ENCODE measurements around the gene SRSF10. TPM values are rescaled to one million over a fixed set of nuclear protein-coding genes. Genes with fewer than 3 reads are reported as not detected.

The SRSF10 gene
- total and polyA plus RNA-seq, 9 of the 15 experiments (the other 6 are each of a cell fraction or from before 2014, with no cell fraction given), result 154 to 264 (median 205) TPM

DNA sequence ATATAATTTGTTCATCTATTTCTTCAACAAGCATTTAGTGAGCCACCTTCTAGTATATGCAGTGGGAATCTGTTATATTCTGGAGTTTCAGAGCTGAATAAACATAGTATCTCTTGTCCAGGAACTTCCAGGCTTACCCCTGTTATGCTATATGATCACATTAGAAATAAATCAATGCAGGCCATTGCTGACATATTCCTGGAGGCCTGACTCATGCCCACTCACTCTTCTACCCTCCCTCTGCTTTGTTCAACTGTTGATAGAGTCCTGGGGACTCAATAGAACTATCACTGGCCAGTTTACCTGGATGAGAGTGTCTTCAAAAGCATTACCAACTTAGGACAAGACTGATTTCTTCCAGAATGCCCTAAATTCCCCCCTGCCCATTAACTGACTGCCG, 29.3 kb upstream of the SRSF10 start:
- H3K27me3 ChIP-seq (ENCODE audit: control insufficient read depth in 2 of 2, insufficient read depth in 2 of 2, low read length in 2 of 2), result peaks cover 34 to 56% of the 10 kb centered on the region in 2 experiments
- 0 out of 4 replicates have a peak, but pooled peaks of 1 of the 2 experiments have one; percentile 33 for TF ChIP-seq KDM1A (IDR thresholded peaks at IDR 0.05)
- peak; percentile 51 for TF ChIP-seq MEIS2 (IDR thresholded peaks at IDR 0.05; ENCODE audit: partially characterized antibody)
- TF ChIP-seq NR2C1 (IDR thresholded peaks at IDR 0.05), result no peak
- no peak for TF ChIP-seq NR2C1 (tag; IDR thresholded peaks at IDR 0.05)
- TF ChIP-seq HNRNPL (IDR thresholded peaks at IDR 0.05; ENCODE audit: low read depth, low read length), result no peak
- TF ChIP-seq ELF4 (CRISPR knock-in tag; IDR thresholded peaks at IDR 0.05), result no peak
- TF ChIP-seq ZNF780A (CRISPR knock-in tag; IDR thresholded peaks at IDR 0.05), result no peak
- no peak for TF ChIP-seq MTA3 (IDR thresholded peaks at IDR 0.05; ENCODE audit: borderline replicate concordance)
- no peak for TF ChIP-seq ZNF639 (CRISPR knock-in tag; conservative IDR thresholded peaks at IDR 0.05 in 1 of 2, IDR thresholded peaks at IDR 0.05 in 1 of 2)
- TF ChIP-seq OTX1 (CRISPR knock-in tag; IDR thresholded peaks at IDR 0.05), result no peak
- TF ChIP-seq, protein P1, sequence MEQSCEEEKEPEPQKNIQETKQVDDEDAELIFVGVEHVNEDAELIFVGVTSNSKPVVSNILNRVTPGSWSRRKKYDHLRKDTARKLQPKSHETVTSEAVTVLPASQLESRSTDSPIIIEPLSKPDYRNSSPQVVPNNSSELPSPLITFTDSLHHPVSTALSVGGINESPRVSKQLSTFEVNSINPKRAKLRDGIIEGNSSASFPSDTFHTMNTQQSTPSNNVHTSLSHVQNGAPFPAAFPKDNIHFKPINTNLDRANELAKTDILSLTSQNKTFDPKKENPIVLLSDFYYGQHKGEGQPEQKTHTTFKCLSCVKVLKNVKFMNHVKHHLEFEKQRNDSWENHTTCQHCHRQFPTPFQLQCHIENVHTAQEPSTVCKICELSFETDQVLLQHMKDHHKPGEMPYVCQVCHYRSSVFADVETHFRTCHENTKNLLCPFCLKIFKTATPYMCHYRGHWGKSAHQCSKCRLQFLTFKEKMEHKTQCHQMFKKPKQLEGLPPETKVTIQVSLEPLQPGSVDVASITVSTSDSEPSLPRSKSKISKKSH (CRISPR knock-in tag; IDR thresholded peaks at IDR 0.05), result no peak
- no peak for TF ChIP-seq ZNF41 (CRISPR knock-in tag; conservative IDR thresholded peaks at IDR 0.05)
- TF ChIP-seq NELFE (IDR thresholded peaks at IDR 0.05; ENCODE audit: insufficient read depth, insufficient read length), result no peak
- TF ChIP-seq ZBTB7A (IDR thresholded peaks at IDR 0.05; ENCODE audit: borderline replicate concordance, control insufficient read depth, low read depth, low read length), result no peak
- TF ChIP-seq SAFB (IDR thresholded peaks at IDR 0.05; ENCODE audit: borderline replicate concordance, low read depth, low read length), result no peak
- TF ChIP-seq, protein P2, sequence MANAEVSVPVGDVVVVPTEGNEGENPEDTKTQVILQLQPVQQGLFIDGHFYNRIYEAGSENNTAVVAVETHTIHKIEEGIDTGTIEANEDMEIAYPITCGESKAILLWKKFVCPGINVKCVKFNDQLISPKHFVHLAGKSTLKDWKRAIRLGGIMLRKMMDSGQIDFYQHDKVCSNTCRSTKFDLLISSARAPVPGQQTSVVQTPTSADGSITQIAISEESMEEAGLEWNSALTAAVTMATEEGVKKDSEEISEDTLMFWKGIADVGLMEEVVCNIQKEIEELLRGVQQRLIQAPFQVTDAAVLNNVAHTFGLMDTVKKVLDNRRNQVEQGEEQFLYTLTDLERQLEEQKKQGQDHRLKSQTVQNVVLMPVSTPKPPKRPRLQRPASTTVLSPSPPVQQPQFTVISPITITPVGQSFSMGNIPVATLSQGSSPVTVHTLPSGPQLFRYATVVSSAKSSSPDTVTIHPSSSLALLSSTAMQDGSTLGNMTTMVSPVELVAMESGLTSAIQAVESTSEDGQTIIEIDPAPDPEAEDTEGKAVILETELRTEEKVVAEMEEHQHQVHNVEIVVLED (CRISPR knock-in tag; IDR thresholded peaks at IDR 0.05), result no peak
- TF ChIP-seq, protein P3, sequence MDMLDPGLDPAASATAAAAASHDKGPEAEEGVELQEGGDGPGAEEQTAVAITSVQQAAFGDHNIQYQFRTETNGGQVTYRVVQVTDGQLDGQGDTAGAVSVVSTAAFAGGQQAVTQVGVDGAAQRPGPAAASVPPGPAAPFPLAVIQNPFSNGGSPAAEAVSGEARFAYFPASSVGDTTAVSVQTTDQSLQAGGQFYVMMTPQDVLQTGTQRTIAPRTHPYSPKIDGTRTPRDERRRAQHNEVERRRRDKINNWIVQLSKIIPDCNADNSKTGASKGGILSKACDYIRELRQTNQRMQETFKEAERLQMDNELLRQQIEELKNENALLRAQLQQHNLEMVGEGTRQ (CRISPR knock-in tag; IDR thresholded peaks at IDR 0.05), result no peak

More for the DNA sequence above, 29.3 kb upstream of the SRSF10 start:
- no peak for FAIRE-seq
- WGBS (ENCODE audit: insufficient coverage, low coverage, missing lambda C conversion rate), result 9% methylated on average over 1 of the region's 1 CpG
- Histone ChIP-seq H3K9me3 (replicated peaks; ENCODE audit: control insufficient read depth, insufficient read depth, low read depth, low read length) (no peaks in the 10 kb centered on the region), H3K9ac (ENCODE audit: insufficient read depth in 1 of 2, low read depth in 2 of 2, low read length in 2 of 2) (no peak overlapping the region), H3K36me3 (ENCODE audit: control insufficient read depth, insufficient read depth, low read length) (no peaks in the 10 kb centered on the region), H3K4me2 (ENCODE audit: insufficient read depth, low read length) (no peak overlapping the region), H3K4me1 (replicated peaks in 1 of 2; ENCODE audit: control insufficient read depth in 2 of 2, insufficient read depth in 2 of 2, low read length in 2 of 2) (no peaks in the 10 kb centered on the region), H4K20me1 (replicated peaks; ENCODE audit: control insufficient read depth, insufficient read depth, low read length) (no peaks in the 10 kb centered on the region), H3K4me3 (no peak overlapping the region), H3K79me2 (ENCODE audit: control insufficient read depth, insufficient read depth, low read length) (no peaks in the 10 kb centered on the region), H3K27ac (ENCODE audit: extremely low read depth, low read depth, low read length) (no peak overlapping the region), H2AFZ (ENCODE audit: low read depth, low read length) (no peak overlapping the region), H3K9me1 (ENCODE audit: control insufficient read depth, insufficient read depth, low read length) (no peaks in the 10 kb centered on the region)
- intact Hi-C loops (cut with micrococcal nuclease), result no loop called here
- DNase-seq (ENCODE audit: extremely low read depth in 1 of 4, low spot score in 3 of 4), result no peak
- in situ Hi-C loops (cut with MboI), result no loop called here
- CTCF ChIA-PET (ENCODE audit: low intra/inter-chr PET ratio), result no interaction called here
- ATAC-seq, result no peak
- POLR2A ChIA-PET, result interaction anchor here (0.7 to 0.9 kb wide), 2 partner anchors 14 to 33 kb away, joined by 3 read pairs; no protein-coding TSS in a partner anchor
- no TSS peak for BruUV-seq (replicated peaks)

Measured in K562 (cell line).